GM06990 (cell line): Measurements from ENCODE around the gene JAG1.
A peak's percentile ranks its signal among the peaks of the same experiment; 100 is the strongest.

Source experiments
- DNase-seq: peaks from one replicate; pipeline ENCODE4 v3.0.0-alpha.2; 2011; ENCODE audit not compliant: insufficient read length; ENCODE audit errors: extremely low read depth
- H3K27me3 ChIP-seq: replicated peaks from 2 replicates; pipeline ENCODE4 v1.6.0; 2011; ENCODE audit warnings: low read length; ENCODE audit not compliant: control insufficient read depth, insufficient read depth
- H3K36me3 ChIP-seq: 2 replicates; pipeline ENCODE4 v1.5.1; 2011; ENCODE audit warnings: low read length; ENCODE audit not compliant: control insufficient read depth, insufficient read depth
- H3K4me3 ChIP-seq: replicated peaks from 2 replicates; pipeline ENCODE4 v1.5.1; 2011; ENCODE audit warnings: low read depth, mild to moderate bottlenecking, control low read depth, low read length
- CTCF ChIP-seq: IDR thresholded peaks from 2 replicates; pipeline ENCODE4 v1.5.1; 2011; ENCODE audit warnings: low read length, control low read depth, mild to moderate bottlenecking, inconsistent platforms; ENCODE audit not compliant: insufficient read depth, poor library complexity, severe bottlenecking

The JAG1 gene

GRCh38 chr20:10674684-10675449, 1.1 kb upstream of the JAG1 start:
- TF ChIP-seq CTCF, result peak; percentile 80
- no peaks in the 10 kb centered on the region; the same call in 1 of the 2 replicates for H3K27me3 ChIP-seq
- DNase-seq, result peak; percentile 73

GRCh38 chr20:10673176-10673841, 490 bp downstream of the JAG1 start:
- peak overlapping the region; percentile 55 for H3K4me3 ChIP-seq
- no peak for TF ChIP-seq CTCF
- DNase-seq, result peak; percentile 43
- no peaks in the 10 kb centered on the region for H3K36me3 ChIP-seq
- H3K27me3 ChIP-seq, result no peaks in the 10 kb centered on the region; the same call in 1 of the 2 replicates

More at GRCh38 chr20:10674684-10675449, 1.1 kb upstream of the JAG1 start:
- Histone ChIP-seq H3K36me3 (no peaks in the 10 kb centered on the region), H3K4me3 (peak overlapping the region; percentile 55)

- H3K27me3 ChIP-seq, result no peaks in the 10 kb centered on the region; the same call in 1 of the 2 replicates
- peak; percentile 77 for DNase-seq
Observed at GRCh38 chr20:10672624-10673127, 1.1 kb downstream of the JAG1 start.

GRCh38 chr20:10671919-10672623, 1.7 kb downstream of the JAG1 start:
- TF ChIP-seq CTCF, result no peak
- Histone ChIP-seq H3K36me3 (no peaks in the 10 kb centered on the region), H3K27me3 (no peaks in the 10 kb centered on the region; the same call in 1 of the 2 replicates), H3K4me3 (peak overlapping the region; percentile 55)
- peak; percentile 29 for DNase-seq

More at GRCh38 chr20:10672624-10673127, 1.1 kb downstream of the JAG1 start:
- Histone ChIP-seq H3K36me3 (no peaks in the 10 kb centered on the region), H3K4me3 (peak overlapping the region; percentile 55)
- no peak for TF ChIP-seq CTCF

GRCh38 chr20:10671221-10671918, 2.4 kb downstream of the JAG1 start:
- Histone ChIP-seq H3K27me3 (no peaks in the 10 kb centered on the region; the same call in 1 of the 2 replicates), H3K4me3 (peak overlapping the region; percentile 55), H3K36me3 (no peaks in the 10 kb centered on the region)
- peak; percentile 47 for DNase-seq
- peak; percentile 56 for TF ChIP-seq CTCF
